Lower leg skin (tissue), 3 donors: ENCODE results near the gene NFE2L2.

Experiments used
- POLR2A ChIP-seq, 2 donors: fragments of 450-650 bp; IDR thresholded peaks; one replicate each; pipeline ENCODE4 v1.6.1; 2016 to 2017; ENCODE audit warnings: antibody characterized with exemption in 2 of 2, mild to moderate bottlenecking in 1 of 2, moderate library complexity in 1 of 2
- TF ChIP-seq, protein P1 (sequence below), 3 donors: fragments of 450-650 bp; IDR thresholded peaks; one replicate each; pipeline ENCODE4 v1.5.1; 2016; ENCODE audit warnings: antibody characterized with exemption in 3 of 3, mild to moderate bottlenecking in 3 of 3, moderate library complexity in 2 of 3

GRCh38 chr2:177260379-177260778, 4.1 kb downstream of the NFE2L2 start:
- TF ChIP-seq, protein P1, sequence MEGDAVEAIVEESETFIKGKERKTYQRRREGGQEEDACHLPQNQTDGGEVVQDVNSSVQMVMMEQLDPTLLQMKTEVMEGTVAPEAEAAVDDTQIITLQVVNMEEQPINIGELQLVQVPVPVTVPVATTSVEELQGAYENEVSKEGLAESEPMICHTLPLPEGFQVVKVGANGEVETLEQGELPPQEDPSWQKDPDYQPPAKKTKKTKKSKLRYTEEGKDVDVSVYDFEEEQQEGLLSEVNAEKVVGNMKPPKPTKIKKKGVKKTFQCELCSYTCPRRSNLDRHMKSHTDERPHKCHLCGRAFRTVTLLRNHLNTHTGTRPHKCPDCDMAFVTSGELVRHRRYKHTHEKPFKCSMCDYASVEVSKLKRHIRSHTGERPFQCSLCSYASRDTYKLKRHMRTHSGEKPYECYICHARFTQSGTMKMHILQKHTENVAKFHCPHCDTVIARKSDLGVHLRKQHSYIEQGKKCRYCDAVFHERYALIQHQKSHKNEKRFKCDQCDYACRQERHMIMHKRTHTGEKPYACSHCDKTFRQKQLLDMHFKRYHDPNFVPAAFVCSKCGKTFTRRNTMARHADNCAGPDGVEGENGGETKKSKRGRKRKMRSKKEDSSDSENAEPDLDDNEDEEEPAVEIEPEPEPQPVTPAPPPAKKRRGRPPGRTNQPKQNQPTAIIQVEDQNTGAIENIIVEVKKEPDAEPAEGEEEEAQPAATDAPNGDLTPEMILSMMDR (IDR thresholded peaks at IDR 0.05), result no peak
- no peak for TF ChIP-seq POLR2A (IDR thresholded peaks at IDR 0.05)
